HL-60 (cell line): Measurements from ENCODE around the gene PRDM16.

Source experiments
- DNase-seq, 2 experiments: peaks; one replicate each; pipeline ENCODE4 v3.0.0-alpha.2; 2010 to 2020; ENCODE audit warnings: low read depth in 1 of 2, low spot score in 1 of 2
- H3K27ac ChIP-seq: fragments of 250-450 bp; sonication (Bioruptor Pico); replicated peaks from 2 replicates; pipeline ENCODE4 v1.5.1; 2020; ENCODE audit warnings: mild to moderate bottlenecking, moderate library complexity
- H3K27me3 ChIP-seq: fragments of 250-450 bp; sonication (Bioruptor Pico); 2 replicates; pipeline ENCODE4 v1.5.1; 2021; ENCODE audit warnings: mild to moderate bottlenecking, moderate library complexity; ENCODE audit not compliant: insufficient read depth, poor library complexity, severe bottlenecking
- H3K4me3 ChIP-seq: replicated peaks from 2 replicates; pipeline ENCODE4 v1.5.1; 2011; ENCODE audit warnings: mild to moderate bottlenecking, control low read depth, low read length; ENCODE audit not compliant: insufficient read depth
- GABPA ChIP-seq: IDR thresholded peaks from 2 replicates; pipeline ENCODE4 v1.6.1; 2012; ENCODE audit warnings: low read depth
- POLR2AphosphoS5 ChIP-seq: IDR thresholded peaks from 2 replicates; pipeline ENCODE4 v1.6.1; 2012; ENCODE audit warnings: low read depth
- SPI1 ChIP-seq: IDR thresholded peaks from 2 replicates; pipeline ENCODE4 v1.6.1; 2012; ENCODE audit warnings: low read depth, mild to moderate bottlenecking, borderline replicate concordance
- TF ChIP-seq, protein P1 (sequence below): IDR thresholded peaks from 2 replicates; pipeline ENCODE4 v1.6.1; 2012; ENCODE audit warnings: low read depth; ENCODE audit not compliant: insufficient replicate concordance
- TF ChIP-seq, protein P2 (sequence below): IDR thresholded peaks from one replicate; pipeline ENCODE4 v1.5.1; 2011; ENCODE audit warnings: low read length, control low read depth, inconsistent platforms; ENCODE audit not compliant: insufficient read depth

The PRDM16 gene

DNA sequence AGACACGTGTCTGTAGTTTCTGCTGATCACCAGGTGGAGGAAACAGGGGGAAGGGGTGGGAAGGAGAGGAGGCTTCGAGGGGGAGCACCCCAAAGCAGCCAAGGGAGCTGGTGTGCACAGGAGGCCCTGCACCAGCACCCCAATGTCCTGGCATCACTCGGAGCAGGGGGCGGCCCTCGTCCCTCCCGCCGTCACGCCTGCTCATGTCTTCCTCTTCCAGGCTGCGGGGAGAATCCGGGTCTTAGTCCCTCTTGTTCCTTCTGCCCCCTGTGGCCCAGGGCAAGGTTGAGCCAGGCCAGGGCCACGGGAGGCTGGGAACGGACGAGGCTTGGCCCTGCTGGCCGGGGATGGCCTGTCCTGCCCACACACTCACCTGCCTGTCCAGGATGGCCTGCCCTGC, 364.1 kb downstream of the PRDM16 start:
- Histone ChIP-seq H3K4me3 (no peak overlapping the region), H3K27me3 (peaks cover 2% of the 10 kb centered on the region), H3K27ac (no peak overlapping the region)
- no peak for DNase-seq
- TF ChIP-seq POLR2AphosphoS5 (no peak), GABPA (no peak), SPI1 (no peak)
- TF ChIP-seq, protein P1, sequence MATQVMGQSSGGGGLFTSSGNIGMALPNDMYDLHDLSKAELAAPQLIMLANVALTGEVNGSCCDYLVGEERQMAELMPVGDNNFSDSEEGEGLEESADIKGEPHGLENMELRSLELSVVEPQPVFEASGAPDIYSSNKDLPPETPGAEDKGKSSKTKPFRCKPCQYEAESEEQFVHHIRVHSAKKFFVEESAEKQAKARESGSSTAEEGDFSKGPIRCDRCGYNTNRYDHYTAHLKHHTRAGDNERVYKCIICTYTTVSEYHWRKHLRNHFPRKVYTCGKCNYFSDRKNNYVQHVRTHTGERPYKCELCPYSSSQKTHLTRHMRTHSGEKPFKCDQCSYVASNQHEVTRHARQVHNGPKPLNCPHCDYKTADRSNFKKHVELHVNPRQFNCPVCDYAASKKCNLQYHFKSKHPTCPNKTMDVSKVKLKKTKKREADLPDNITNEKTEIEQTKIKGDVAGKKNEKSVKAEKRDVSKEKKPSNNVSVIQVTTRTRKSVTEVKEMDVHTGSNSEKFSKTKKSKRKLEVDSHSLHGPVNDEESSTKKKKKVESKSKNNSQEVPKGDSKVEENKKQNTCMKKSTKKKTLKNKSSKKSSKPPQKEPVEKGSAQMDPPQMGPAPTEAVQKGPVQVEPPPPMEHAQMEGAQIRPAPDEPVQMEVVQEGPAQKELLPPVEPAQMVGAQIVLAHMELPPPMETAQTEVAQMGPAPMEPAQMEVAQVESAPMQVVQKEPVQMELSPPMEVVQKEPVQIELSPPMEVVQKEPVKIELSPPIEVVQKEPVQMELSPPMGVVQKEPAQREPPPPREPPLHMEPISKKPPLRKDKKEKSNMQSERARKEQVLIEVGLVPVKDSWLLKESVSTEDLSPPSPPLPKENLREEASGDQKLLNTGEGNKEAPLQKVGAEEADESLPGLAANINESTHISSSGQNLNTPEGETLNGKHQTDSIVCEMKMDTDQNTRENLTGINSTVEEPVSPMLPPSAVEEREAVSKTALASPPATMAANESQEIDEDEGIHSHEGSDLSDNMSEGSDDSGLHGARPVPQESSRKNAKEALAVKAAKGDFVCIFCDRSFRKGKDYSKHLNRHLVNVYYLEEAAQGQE = no peak
- TF ChIP-seq, protein P2, sequence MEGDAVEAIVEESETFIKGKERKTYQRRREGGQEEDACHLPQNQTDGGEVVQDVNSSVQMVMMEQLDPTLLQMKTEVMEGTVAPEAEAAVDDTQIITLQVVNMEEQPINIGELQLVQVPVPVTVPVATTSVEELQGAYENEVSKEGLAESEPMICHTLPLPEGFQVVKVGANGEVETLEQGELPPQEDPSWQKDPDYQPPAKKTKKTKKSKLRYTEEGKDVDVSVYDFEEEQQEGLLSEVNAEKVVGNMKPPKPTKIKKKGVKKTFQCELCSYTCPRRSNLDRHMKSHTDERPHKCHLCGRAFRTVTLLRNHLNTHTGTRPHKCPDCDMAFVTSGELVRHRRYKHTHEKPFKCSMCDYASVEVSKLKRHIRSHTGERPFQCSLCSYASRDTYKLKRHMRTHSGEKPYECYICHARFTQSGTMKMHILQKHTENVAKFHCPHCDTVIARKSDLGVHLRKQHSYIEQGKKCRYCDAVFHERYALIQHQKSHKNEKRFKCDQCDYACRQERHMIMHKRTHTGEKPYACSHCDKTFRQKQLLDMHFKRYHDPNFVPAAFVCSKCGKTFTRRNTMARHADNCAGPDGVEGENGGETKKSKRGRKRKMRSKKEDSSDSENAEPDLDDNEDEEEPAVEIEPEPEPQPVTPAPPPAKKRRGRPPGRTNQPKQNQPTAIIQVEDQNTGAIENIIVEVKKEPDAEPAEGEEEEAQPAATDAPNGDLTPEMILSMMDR = no peak

DNA sequence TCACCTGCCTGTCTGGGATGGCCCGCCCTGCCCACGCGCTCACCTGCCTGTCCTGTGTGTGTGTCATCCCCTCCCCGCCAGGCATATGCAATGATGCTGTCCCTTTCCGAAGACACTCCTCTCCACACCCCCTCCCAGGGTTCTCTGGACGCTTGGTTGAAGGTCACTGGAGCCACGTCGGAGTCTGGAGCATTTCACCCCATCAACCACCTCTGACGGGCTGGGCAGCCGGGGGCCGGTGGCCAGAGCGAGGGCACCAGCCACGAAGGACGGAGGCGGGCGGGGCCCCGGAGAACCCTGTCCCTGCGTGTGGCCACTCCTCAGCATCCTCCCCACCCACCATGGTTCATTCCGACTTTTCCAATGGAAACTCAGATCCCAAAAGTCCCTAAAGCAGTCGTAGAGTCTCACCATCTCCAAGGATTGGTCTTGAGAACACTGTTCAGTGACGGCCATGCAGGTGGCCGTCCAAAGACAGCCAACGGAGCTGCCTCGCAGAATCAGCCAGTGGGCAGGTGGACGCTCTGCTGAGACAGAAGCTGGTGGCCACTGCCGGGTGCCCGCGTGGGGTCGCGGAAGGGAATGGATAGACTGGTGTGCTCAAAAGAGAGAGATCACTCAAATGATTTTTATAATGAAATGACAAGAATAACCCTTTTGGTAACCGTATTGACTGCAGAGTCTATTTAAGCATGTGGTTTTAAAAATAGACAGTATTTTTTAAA, 364.8 kb downstream of the PRDM16 start:
- no peak for DNase-seq
- Histone ChIP-seq H3K4me3 (no peak overlapping the region), H3K27ac (no peak overlapping the region), H3K27me3 (peaks cover 2% of the 10 kb centered on the region)
- TF ChIP-seq GABPA (no peak), POLR2AphosphoS5 (no peak), SPI1 (no peak)
- TF ChIP-seq, protein P2 = no peak
- TF ChIP-seq, protein P1 = no peak

DNA sequence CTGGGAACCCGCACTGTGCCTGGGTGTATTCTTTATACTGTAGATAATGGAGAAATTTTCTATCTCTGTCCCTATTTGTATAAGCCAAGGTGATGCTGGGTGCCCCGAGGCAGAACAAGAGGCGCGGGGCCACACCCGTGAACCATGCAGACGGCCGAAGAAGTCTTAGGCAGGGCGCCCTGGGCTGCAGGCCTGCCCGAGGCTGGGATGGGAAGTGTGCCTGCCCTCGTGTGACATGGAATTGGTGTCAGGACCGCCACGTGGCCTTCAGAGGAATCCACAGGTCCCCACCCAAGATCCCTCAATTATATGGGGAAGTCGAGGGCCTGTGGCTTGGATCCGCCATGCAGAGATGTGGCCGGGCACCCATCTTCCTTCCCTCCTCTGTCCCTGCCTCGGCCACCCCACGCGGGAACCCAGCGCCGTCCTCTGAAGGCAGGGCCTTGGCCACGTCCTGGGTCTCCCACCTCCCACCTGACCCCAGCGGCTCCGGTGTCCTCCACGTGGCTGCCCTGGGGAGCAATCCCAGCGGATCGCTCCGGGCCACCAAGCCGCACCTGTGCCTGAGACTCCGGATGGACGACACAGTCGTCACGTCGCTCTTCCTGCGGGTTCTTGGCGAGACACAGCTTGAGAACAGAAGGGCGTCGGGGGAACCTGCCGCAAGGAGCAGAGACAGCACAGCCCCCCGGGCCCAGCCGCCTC, 365.6 kb downstream of the PRDM16 start:
- no peak for DNase-seq
- Histone ChIP-seq H3K27ac (no peak overlapping the region), H3K4me3 (no peak overlapping the region), H3K27me3 (peaks cover 2% of the 10 kb centered on the region)
- TF ChIP-seq GABPA (no peak), SPI1 (no peak), POLR2AphosphoS5 (no peak)
- TF ChIP-seq, protein P2 = no peak
- TF ChIP-seq, protein P1 = no peak
